Fibroblast of lung (primary cell): ENCODE measurements around the gene ETS1.

Experiments
- CTCF ChIP-seq, 2 donors: IDR thresholded peaks in 1 of 2; conservative IDR thresholded peaks in 1 of 2; 1 replicate in 1 of 2; 2 replicates in 1 of 2; pipeline ENCODE4 v1.5.1; 2011 to 2012; ENCODE audit warnings: low read length in 2 of 2, control low read depth in 1 of 2, inconsistent platforms in 1 of 2, low read depth in 1 of 2, mild to moderate bottlenecking in 1 of 2
- EZH2 ChIP-seq: IDR thresholded peaks from 2 replicates; pipeline ENCODE4 v1.5.1; 2012; ENCODE audit warnings: low read length, control low read depth, mild to moderate bottlenecking; ENCODE audit errors: missing control alignments

GRCh38 chr11:128457874-128458273 is 129.5 kb downstream of the ETS1 start:
- TF ChIP-seq CTCF (conservative IDR thresholded peaks at IDR 0.05 in 1 of 2, IDR thresholded peaks at IDR 0.05 in 1 of 2; ENCODE audit: low read depth in 1 of 2, low read length in 2 of 2) = no peak
- TF ChIP-seq EZH2 = no peak
